Colon (tissue), 2 donors: ENCODE data around the gene HBE1.
"Not testable (repeated sequence)": the region's sequence is repeated elsewhere in the genome, so short reads cannot be mapped to it uniquely, and the experiment has no call there.

Experiments used
- FAIRE-seq: peaks from 2 replicates; lab custom pipeline; 2012; peaks lifted over from hg19 to GRCh38; lab: Jason Lieb, UNC
- donor health status: control.
- donor health status: control.

Gene HBE1

GRCh38 chr11:5253440-5253839, 16.3 kb downstream of the HBE1 start:
- not testable (repeated sequence) for FAIRE-seq

DNA sequence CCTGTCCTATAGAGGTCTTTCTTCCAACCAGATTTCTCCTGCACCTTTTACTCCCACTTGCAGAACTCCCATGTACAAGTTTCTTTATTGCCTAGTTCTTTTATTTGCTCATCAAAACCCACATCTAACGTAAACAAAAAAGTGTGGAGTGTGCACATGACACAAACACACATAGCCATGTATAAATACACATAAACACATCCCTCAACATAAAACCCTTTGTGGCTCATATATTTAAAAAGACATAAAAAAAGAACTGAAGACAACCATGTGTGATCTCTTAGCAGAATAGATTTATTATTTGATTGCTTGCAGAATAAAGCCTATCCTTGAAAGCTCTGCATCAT, 16.9 kb downstream of the HBE1 start:
- FAIRE-seq = no peak

DNA sequence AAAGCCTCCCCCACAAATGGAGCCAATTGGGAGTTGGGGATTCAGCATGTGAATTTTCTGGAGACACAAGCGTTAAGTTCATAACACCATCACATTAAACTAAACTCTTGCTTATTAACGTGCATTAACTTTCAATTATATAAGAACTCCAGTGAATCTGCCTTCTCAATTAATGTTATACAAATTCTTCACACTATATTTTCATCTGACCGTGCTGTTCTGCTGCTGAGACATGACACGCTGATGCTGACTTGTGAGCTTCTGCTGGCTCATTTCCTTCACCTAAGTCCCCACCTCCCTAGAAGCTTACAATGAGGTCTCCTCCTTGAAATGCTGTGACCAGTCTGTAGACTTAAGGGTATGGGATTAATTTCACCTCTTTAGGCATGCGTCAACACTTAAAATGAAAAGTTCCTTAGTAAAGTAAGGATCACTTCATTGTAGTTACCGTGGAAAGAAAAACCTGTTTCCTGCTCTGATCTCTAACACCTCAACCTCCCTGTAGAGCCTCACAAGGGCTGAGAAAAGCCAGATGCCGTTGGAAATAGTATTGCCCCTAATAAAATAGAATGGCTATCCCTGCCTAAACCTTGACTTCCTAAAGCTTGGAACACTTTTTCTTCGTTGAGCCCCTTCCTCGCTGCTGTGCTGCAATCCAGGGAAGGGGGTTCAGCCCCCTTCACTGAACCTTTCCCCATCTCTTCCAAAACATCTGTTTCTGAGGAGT, 17.4 kb downstream of the HBE1 start:
- FAIRE-seq = no peak

DNA sequence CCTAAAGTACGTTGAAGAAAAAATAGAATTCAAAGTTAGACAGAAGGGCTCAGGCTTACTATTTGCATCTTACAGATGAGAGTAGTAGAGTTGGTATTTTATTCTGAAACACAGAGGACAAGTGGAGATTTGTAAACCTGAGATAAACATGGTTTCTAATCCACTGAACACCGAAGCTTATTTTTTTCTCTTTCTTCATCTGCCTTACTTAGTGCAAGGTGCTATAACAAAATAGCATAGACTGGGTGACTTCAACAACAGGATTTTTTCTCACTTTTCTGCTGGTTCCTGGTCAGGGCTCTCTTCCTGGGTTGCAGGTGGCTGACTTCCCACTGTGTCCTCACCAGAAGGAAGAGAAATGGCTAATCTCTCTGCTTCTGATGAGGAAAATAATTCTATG, 18.0 kb downstream of the HBE1 start:
- FAIRE-seq = no peak

DNA sequence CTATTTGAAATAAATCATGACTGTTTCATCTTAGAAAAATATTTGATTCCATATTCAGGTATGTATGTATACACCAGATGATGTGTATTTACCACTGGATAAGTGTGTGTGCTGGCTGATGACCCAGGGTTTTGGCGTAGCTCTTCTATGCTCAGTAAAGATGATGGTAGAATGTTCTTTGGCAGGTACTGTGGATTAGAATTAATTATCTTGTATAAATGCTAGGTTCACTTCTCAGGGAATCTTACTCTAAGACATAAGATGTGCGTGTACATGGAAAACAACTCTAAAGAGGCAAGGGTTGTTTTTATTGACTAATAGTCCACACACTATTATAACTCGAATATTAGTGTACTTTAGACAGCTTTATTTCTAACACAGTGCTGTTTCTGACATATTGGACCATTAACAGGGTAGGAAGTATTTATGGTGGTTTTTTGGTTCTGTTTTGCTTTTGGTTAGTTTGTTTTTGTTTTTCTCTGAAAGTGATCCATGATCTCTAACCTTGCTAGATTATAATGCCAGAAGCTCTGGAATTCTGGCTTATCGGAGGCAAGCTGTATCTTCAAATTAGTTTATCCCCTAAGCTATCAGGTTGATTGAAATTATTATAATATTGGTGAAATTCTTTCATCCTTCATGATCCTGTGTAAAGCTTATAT, 19.1 kb downstream of the HBE1 start:
- FAIRE-seq = no peak

DNA sequence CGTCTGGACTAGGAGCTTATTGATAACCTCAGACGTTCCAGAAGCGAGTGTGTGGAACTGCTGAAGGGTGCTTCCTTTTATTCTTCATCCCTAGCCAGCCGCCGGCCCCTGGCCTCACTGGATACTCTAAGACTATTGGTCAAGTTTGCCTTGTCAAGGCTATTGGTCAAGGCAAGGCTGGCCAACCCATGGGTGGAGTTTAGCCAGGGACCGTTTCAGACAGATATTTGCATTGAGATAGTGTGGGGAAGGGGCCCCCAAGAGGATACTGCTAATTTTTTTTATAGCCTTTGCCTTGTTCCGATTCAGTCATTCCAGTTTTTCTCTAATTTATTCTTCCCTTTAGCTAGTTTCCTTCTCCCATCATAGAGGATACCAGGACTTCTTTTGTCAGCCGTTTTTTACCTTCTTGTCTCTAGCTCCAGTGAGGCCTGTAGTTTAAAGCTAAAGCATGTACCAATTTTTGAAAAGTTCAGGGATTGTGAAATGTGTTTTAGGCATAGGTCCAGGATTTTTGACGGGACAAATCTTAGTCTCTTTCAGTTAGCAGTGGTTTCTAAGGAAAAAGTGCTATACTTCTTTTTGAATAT, 19.8 kb downstream of the HBE1 start, which contains the start of gene HBG1:
Gene HBG1 (minus strand): TSS at position 51 of the 590 bp plus-strand sequence. CDS start 53 bp downstream, outside the sequence.
- not testable (repeated sequence) for FAIRE-seq

GRCh38 chr11:5248498-5248897, 21.2 kb downstream of the HBE1 start:
- FAIRE-seq = not testable (repeated sequence)

DNA sequence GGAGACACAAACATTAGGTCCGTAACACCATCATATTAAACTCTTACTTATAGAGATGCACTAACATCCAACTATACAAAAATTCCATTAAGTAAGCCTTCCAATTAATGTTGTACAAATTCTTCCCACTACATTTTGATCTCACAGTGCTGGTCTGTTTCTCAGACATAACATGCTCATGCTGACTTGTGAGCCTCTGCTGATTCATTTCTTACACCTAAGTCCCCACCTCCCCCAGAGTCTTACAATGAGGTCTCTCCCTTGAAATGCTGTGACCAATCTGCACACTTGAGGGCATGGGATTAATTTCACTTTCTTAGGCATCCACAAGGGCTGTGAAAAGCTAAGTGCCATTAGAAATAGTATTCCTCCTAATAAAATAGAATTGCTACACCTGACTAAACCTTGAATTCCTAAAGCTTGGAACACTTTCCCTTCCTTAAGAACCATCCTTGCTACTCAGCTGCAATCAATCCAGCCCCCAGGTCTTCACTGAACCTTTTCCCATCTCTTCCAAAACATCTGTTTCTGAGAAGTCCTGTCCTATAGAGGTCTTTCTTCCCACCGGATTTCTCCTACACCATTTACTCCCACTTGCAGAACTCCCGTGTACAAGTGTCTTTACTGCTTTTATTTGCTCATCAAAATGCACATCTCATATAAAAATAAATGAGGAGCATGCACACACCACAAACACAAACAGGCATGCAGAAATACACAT, 22.1 kb downstream of the HBE1 start:
- no peak for FAIRE-seq

- no peak for FAIRE-seq
Observed at GRCh38 chr11:5246772-5247471, 22.8 kb downstream of the HBE1 start.

DNA sequence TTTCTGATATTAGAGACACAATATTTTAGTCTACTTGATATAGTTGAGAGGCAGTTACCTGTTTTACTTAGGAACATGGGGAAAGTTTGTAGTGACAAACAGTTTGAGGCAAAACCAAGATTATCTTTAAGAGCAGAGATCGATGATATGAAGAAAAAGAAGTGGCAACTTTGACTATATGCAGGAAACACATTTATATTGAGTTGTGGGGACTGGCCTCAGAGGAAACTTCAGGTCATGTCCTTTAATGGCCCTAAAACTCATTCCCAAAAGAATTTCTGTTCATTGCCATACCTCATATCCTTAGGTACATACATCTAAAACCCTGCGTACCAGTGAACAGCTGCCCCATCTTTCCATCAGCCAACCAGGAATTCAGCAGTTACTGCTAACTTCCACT, 24.6 kb downstream of the HBE1 start:
- no peak for FAIRE-seq

- no peak for FAIRE-seq
Observed at GRCh38 chr11:5243816-5244180, 25.9 kb downstream of the HBE1 start.

DNA sequence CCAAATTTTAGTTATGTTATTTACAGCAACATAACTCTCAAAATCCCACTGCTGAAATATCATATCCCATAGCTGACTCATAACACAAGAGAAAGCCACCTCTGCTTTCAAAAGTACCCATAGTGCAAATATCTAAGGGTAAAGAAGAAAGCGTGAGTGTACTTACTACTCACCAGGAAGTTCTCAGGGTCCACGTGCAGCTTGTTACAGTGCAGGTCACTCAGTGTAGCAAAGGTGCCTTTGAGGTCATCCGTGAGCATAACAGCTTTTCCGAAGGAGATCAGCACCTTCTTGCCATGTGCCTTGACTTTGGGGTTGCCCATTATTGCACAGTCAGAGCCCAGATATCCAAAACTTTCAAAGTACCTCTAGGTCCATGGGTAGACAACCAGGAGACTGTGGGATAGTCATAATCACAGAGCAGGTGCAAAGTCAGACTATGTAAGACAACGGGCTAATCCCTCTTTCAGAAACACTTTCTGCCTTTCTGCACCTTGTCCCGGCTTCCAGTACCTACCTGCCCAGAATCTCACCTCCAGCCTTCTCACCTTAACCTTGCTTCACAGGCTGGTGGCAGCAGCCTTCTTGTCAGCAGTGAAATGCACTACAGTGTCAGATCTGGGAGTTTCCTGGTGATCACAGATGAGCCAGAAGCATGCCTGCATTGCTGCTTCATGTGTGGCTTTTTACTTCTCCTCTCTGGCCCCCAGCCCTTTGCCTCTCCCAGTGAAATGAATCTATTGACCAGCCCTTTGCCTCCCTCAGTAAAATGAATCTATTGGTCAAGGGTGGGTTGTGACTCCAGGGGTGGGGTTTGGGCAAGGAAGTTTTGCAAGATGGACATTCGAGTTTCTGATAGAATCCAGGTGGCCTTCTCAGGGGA, 26.6 kb downstream of the HBE1 start:
- FAIRE-seq = no peak

- FAIRE-seq = no peak
Observed at GRCh38 chr11:5242208-5242607, 27.5 kb downstream of the HBE1 start.

- FAIRE-seq = no peak
Observed at GRCh38 chr11:5241458-5241857, 28.3 kb downstream of the HBE1 start.

DNA sequence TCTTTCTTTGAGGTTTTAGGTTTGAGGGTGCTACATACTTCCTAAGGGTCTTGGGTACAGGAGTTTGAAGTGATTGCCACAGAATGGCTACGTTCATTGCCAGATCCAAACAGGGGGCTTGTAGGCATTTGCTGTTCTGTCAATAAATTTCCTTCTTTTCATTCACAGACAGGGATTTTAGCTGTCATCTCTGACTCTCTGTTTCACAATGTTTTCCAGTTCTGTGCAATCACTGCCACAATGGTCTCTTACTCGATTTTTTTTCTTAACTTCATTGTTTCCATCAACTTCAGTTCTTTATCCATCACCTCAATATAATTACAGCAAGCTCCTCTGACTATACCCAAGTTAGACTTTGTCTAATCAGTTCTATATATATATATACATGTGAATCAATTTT, 29.3 kb downstream of the HBE1 start:
- FAIRE-seq = no peak

DNA sequence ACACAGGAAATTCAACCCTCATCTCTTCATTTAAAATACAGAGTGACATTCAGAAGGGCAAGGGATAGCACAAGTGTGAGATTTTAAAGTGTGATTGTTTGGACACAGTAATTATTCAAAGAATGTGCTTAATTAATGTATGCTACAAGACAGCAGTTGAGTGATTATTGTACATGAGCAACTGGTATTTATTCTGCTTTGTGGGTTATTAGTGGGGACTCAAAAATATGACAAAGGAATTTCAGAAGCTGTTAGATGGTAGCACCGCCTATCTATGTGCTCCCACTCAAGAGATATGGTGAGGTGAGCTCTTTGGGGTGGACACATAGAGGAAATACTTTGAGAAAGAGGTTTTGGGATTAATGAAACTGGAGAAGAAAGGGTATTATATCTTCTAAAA, 29.7 kb downstream of the HBE1 start:
- no peak for FAIRE-seq

GRCh38 chr11:5239046-5239445, 30.7 kb downstream of the HBE1 start:
- FAIRE-seq = no peak

GRCh38 chr11:5238486-5238885, 31.3 kb downstream of the HBE1 start:
- no peak for FAIRE-seq

GRCh38 chr11:5237420-5237819, 32.3 kb downstream of the HBE1 start:
- no peak for FAIRE-seq

DNA sequence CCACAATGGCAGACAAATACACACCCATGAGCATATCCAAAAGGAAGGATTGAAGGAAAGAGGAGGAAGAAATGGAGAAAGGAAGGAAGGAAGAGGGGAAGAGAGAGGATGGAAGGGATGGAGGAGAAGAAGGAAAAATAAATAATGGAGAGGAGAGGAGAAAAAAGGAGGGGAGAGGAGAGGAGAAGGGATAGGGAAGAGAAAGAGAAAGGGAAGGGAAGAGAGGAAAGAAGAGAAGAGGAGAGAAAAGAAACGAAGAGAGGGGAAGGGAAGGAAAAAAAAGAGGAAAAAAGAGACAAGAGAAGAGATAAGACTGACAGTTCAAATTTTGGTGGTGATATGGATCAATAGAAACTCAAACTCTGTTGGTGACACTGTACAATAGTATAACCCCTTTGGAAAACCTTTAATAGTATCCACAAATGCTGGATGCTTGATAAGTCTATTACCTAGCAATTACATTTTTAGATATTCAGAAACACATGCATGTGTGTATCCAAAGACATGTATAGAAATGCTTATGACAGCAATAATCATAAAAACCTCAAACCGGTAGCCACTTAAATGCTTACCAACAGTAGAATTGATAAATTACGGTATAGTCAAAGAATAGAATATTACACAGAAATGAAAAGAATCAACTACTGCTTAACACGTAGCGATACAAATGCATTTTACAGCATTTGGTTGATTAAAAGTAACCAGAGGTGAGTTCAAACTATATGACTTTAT, 34.2 kb downstream of the HBE1 start:
- FAIRE-seq = no peak
